H1 (cell line): ENCODE results near the gene SPR. TPM values are rescaled to one million over a fixed set of nuclear protein-coding genes. Genes with fewer than 3 reads are reported as not detected.
A peak's percentile ranks its signal among the peaks of the same experiment; 100 is the strongest.

ENCODE experiments used
- CTCF ChIA-PET: fragments of 300-600 bp; sonication (Branson Sonifier 250); formaldehyde crosslinking; loops from one replicate; lab custom pipeline; 2021; ENCODE audit not compliant: partially characterized antibody; lab: Charles Lee
- POLR2A ChIA-PET: fragments of 300-600 bp; sonication (Branson Sonifier 250); formaldehyde crosslinking; loops from one replicate; lab custom pipeline; 2021; ENCODE audit warnings: inconsistent platforms; ENCODE audit not compliant: partially characterized antibody; lab: Charles Lee
- DNase-seq, 2 experiments: peaks; one replicate each; pipeline versions ENCODE4 v3.0.0 to v3.0.0-alpha.2; 2010 to 2022; ENCODE audit warnings: low spot score in 2 of 2, low read depth in 1 of 2, mixed read lengths in 1 of 2
- FAIRE-seq: peaks from 2 replicates; lab custom pipeline; 2011; peaks lifted over from hg19 to GRCh38; lab: Jason Lieb, UNC
- H2AFZ ChIP-seq: 2 replicates; pipeline ENCODE4 v1.8.1; 2012; ENCODE audit warnings: low read length, inconsistent platforms
- H2AK5ac ChIP-seq: 2 replicates; pipeline ENCODE4 v1.6.1; 2013; ENCODE audit warnings: low read depth, low read length
- H2BK120ac ChIP-seq: replicated peaks from 2 replicates; pipeline ENCODE3; 2013; ENCODE audit warnings: low read depth, low read length, inconsistent platforms
- H2BK12ac ChIP-seq: 2 replicates; pipeline ENCODE4 v1.6.1; 2013; ENCODE audit warnings: low read depth, low read length
- H2BK15ac ChIP-seq: 2 replicates; pipeline ENCODE4 v1.6.1; 2013; ENCODE audit warnings: low read length
- H2BK20ac ChIP-seq: 2 replicates; pipeline ENCODE4 v1.6.1; 2013; ENCODE audit warnings: low read length
- H2BK5ac ChIP-seq: 2 replicates; pipeline ENCODE4 v1.6.1; 2013; ENCODE audit warnings: low read depth, low read length
- H3K14ac ChIP-seq: 2 replicates; pipeline ENCODE4 v1.6.1; 2013; ENCODE audit warnings: inconsistent platforms; ENCODE audit not compliant: insufficient read length
- H3K18ac ChIP-seq: 2 replicates; pipeline ENCODE4 v1.6.1; 2013; ENCODE audit warnings: low read length; ENCODE audit errors: extremely low read depth
- H3K23ac ChIP-seq: 2 replicates; pipeline ENCODE4 v1.6.1; 2013; ENCODE audit warnings: inconsistent platforms; ENCODE audit not compliant: insufficient read length
- H3K23me2 ChIP-seq: 2 replicates; pipeline ENCODE4 v1.6.1; 2013; ENCODE audit warnings: low read depth, low read length
- H3K27ac ChIP-seq: 2 replicates; pipeline ENCODE4 v1.6.1; 2011; ENCODE audit warnings: low read depth, low read length, inconsistent platforms
- H3K27me3 ChIP-seq, 4 experiments: replicated peaks in 1 of 4; 1 replicate in 1 of 4; 2 replicates in 3 of 4; pipeline versions ENCODE4 v1.6.1 to v1.8.1; 2011 to 2013; ENCODE audit warnings: low read length in 3 of 4, mild to moderate bottlenecking in 3 of 4, inconsistent platforms in 2 of 4, mixed read lengths in 2 of 4, moderate library complexity in 1 of 4; ENCODE audit not compliant: control insufficient read depth in 3 of 4, insufficient read depth in 3 of 4; ENCODE audit errors: extremely low read depth in 1 of 4
- H3K36me3 ChIP-seq, 4 experiments: 2 replicates each; pipeline versions ENCODE4 v1.6.1 to v1.8.1; 2011 to 2013; ENCODE audit warnings: mild to moderate bottlenecking in 4 of 4, low read length in 3 of 4, moderate library complexity in 2 of 4, control low read depth in 1 of 4, inconsistent platforms in 1 of 4; ENCODE audit not compliant: insufficient read depth in 4 of 4, control insufficient read depth in 2 of 4
- H3K4ac ChIP-seq: replicated peaks from 2 replicates; pipeline ENCODE3; 2013; ENCODE audit warnings: low read length, low read depth, mixed read lengths, inconsistent platforms; ENCODE audit not compliant: insufficient read length
- H3K4me1 ChIP-seq, 4 experiments: replicated peaks in 1 of 4; 1 replicate in 1 of 4; 2 replicates in 3 of 4; pipeline versions ENCODE4 v1.6.1 to v1.8.1; 2011 to 2013; ENCODE audit warnings: low read length in 3 of 4, inconsistent platforms in 2 of 4, mixed read lengths in 1 of 4; ENCODE audit not compliant: insufficient read depth in 4 of 4, control insufficient read depth in 3 of 4
- H3K4me2 ChIP-seq, 2 experiments: 2 replicates each; pipeline versions ENCODE4 v1.6.1 to v1.8.1; 2011 to 2013; ENCODE audit warnings: low read depth in 2 of 2, low read length in 2 of 2, control low read depth in 1 of 2, inconsistent platforms in 1 of 2, mild to moderate bottlenecking in 1 of 2; ENCODE audit not compliant: insufficient read depth in 1 of 2
- H3K4me3 ChIP-seq, 4 experiments: fragments of 200-600, 300-600 bp in 1 of 4; sonication (generic), shearing (Covaris generic), sonication (Bioruptor Twin) in 1 of 4; 2 replicates each; pipeline versions ENCODE4 v1.5.1 to v1.8.1; 2011 to 2016; ENCODE audit warnings: low read length in 4 of 4, low read depth in 3 of 4, control low read depth in 2 of 4, inconsistent platforms in 2 of 4, mild to moderate bottlenecking in 2 of 4, mixed read lengths in 1 of 4, moderate library complexity in 1 of 4; ENCODE audit not compliant: insufficient read depth in 2 of 4; ENCODE audit errors: extremely low read depth in 1 of 4
- H3K56ac ChIP-seq: replicated peaks from 2 replicates; pipeline ENCODE3; 2013; ENCODE audit warnings: low read depth, mild to moderate bottlenecking, mixed read lengths, low read length, inconsistent platforms; ENCODE audit not compliant: insufficient read length
- H3K79me1 ChIP-seq: 2 replicates; pipeline ENCODE4 v1.6.1; 2013; ENCODE audit warnings: low read depth, low read length, control low read depth
- H3K79me2 ChIP-seq, 2 experiments: 2 replicates each; pipeline versions ENCODE4 v1.6.1 to v1.8.1; 2012 to 2013; ENCODE audit warnings: low read length in 2 of 2, mild to moderate bottlenecking in 2 of 2, inconsistent platforms in 1 of 2; ENCODE audit not compliant: insufficient read depth in 2 of 2, control insufficient read depth in 1 of 2
- H3K9ac ChIP-seq, 4 experiments: replicated peaks in 1 of 4; 1 replicate in 1 of 4; 2 replicates in 3 of 4; pipeline versions ENCODE4 v1.6.1 to v1.8.1; 2011 to 2013; ENCODE audit warnings: low read depth in 3 of 4, low read length in 3 of 4, control low read depth in 2 of 4, mild to moderate bottlenecking in 2 of 4, moderate library complexity in 2 of 4, inconsistent platforms in 1 of 4; ENCODE audit errors: extremely low read depth in 1 of 4
- H3K9me3 ChIP-seq, 2 experiments: 2 replicates each; pipeline versions ENCODE4 v1.6.1 to v1.8.1; 2012 to 2013; ENCODE audit warnings: mild to moderate bottlenecking in 2 of 2, moderate library complexity in 2 of 2, control low read depth in 1 of 2, inconsistent platforms in 1 of 2, low read depth in 1 of 2, low read length in 1 of 2, mixed read lengths in 1 of 2; ENCODE audit not compliant: insufficient read depth in 2 of 2
- H4K20me1 ChIP-seq, 2 experiments: replicated peaks in 1 of 2; 2 replicates each; pipeline versions ENCODE3 to v1.8.1; 2011 to 2013; ENCODE audit warnings: inconsistent platforms in 2 of 2, low read length in 2 of 2, mild to moderate bottlenecking in 1 of 2; ENCODE audit not compliant: insufficient read depth in 2 of 2, control insufficient read depth in 1 of 2
- H4K5ac ChIP-seq: 2 replicates; pipeline ENCODE4 v1.6.1; 2013; ENCODE audit warnings: low read length, low read depth, mixed read lengths, inconsistent platforms; ENCODE audit not compliant: insufficient read length
- H4K8ac ChIP-seq: 2 replicates; pipeline ENCODE4 v1.8.0; 2013; ENCODE audit warnings: mild to moderate bottlenecking, moderate library complexity, low read length, inconsistent platforms; ENCODE audit not compliant: insufficient read depth; ENCODE audit errors: extremely low read depth
- H4K91ac ChIP-seq: replicated peaks from 2 replicates; pipeline ENCODE3; 2013; ENCODE audit warnings: low read length, mixed read lengths, inconsistent platforms; ENCODE audit not compliant: insufficient read length
- ASH2L ChIP-seq: fragments of 200-600, 300-600 bp; sonication (generic); IDR thresholded peaks from one replicate; pipeline ENCODE4 v1.7.1; 2017; ENCODE audit warnings: low read length
- BRCA1 ChIP-seq: IDR thresholded peaks from 2 replicates; pipeline ENCODE4 v1.6.1; 2012; ENCODE audit warnings: low read depth, low read length, improper control_type of control experiment
- CEBPB ChIP-seq: IDR thresholded peaks from 2 replicates; pipeline ENCODE4 v1.6.1; 2012; ENCODE audit warnings: low read depth, low read length
- CREB1 ChIP-seq: IDR thresholded peaks from 2 replicates; pipeline ENCODE4 v1.6.1; 2012; ENCODE audit warnings: inconsistent platforms
- EGR1 ChIP-seq: IDR thresholded peaks from 2 replicates; pipeline ENCODE4 v1.6.1; 2011; ENCODE audit warnings: low read depth, low read length, borderline replicate concordance
- EZH2 ChIP-seq: fragments of 200-600 bp; sonication (generic); IDR thresholded peaks from 2 replicates; pipeline ENCODE4 v1.7.1; 2012; ENCODE audit warnings: low read depth, mild to moderate bottlenecking, moderate library complexity, low read length, inconsistent platforms; ENCODE audit not compliant: severe bottlenecking
- KDM1A ChIP-seq: fragments of 200-600, 300-600 bp; sonication (generic); IDR thresholded peaks from 2 replicates; pipeline ENCODE4 v1.7.1; 2016; ENCODE audit warnings: mild to moderate bottlenecking, low read length, borderline replicate concordance
- SIN3A ChIP-seq, 2 experiments: IDR thresholded peaks in 1 of 2; conservative IDR thresholded peaks in 1 of 2; 2 replicates each; pipeline ENCODE4 v1.6.1; 2011 to 2012; ENCODE audit warnings: low read length in 2 of 2, improper control_type of control experiment in 1 of 2, low read depth in 1 of 2, mild to moderate bottlenecking in 1 of 2
- SUZ12 ChIP-seq: fragments of 200-600 bp; sonication (generic); IDR thresholded peaks from 2 replicates; pipeline ENCODE4 v1.6.1; 2012; ENCODE audit warnings: mild to moderate bottlenecking, inconsistent platforms, low read length, moderate library complexity, mixed read lengths
- TAF1 ChIP-seq: IDR thresholded peaks from 2 replicates; pipeline ENCODE4 v1.6.1; 2011; ENCODE audit warnings: mild to moderate bottlenecking, low read depth, low read length
- TEAD4 ChIP-seq: IDR thresholded peaks from 2 replicates; pipeline ENCODE4 v1.6.1; 2012; ENCODE audit warnings: low read depth, low read length, inconsistent platforms, mixed read lengths
- USF2 ChIP-seq: IDR thresholded peaks from 2 replicates; pipeline ENCODE4 v1.6.1; 2011; ENCODE audit warnings: low read length, improper control_type of control experiment
- WGBS, 2 experiments: shearing (Covaris generic) in 1 of 2; methylation state at CpG; one replicate each; pipeline versions ENCODE4 v1.1.6 to v1.1.7; 2013 to 2015; ENCODE audit warnings: low lambda C conversion rate in 2 of 2, mixed read lengths in 2 of 2, inconsistent platforms in 1 of 2, low coverage in 1 of 2, missing lambda C conversion rate in 1 of 2; ENCODE audit not compliant: insufficient replicate concordance in 2 of 2, insufficient coverage in 1 of 2, insufficient read length in 1 of 2; ENCODE audit errors: extremely low coverage in 1 of 2, missing lambda C conversion rate in 1 of 2; 5-methylcytosine and 5-hydroxymethylcytosine counted together
- polyA plus RNA-seq, 7 experiments: library from polyadenylated mRNA; depleted of rRNA in 3 of 7; stranded (reverse) in 5 of 7; unstranded in 2 of 7; fragments of >200 nt in 5 of 7; fragments of 200-250 nt in 2 of 7; gene quantifications; 1 replicate in 5 of 7; 2 replicates in 1 of 7; 4 replicates in 1 of 7; pipeline versions ENCODE4 v1.2.1 to v1.2.3, GENCODE V29; 2011 to 2013; ENCODE audit warnings: missing spikeins in 2 of 7, mixed read lengths in 2 of 7
- total RNA-seq: library from RNA; stranded (reverse); fragmentation: NEBNext Ultra II Directional; extraction: Animal tissue kit (Norgen Biotek cat#: 25700); gene quantifications from 2 replicates; pipeline ENCODE4 v1.2.1, GENCODE V29; 2021

The SPR gene
- total and polyA plus RNA-seq, 2 of the 8 experiments (the other 6 are each of a cell fraction or from before 2014, with no cell fraction given), result 4.5 to 11.5 TPM

DNA sequence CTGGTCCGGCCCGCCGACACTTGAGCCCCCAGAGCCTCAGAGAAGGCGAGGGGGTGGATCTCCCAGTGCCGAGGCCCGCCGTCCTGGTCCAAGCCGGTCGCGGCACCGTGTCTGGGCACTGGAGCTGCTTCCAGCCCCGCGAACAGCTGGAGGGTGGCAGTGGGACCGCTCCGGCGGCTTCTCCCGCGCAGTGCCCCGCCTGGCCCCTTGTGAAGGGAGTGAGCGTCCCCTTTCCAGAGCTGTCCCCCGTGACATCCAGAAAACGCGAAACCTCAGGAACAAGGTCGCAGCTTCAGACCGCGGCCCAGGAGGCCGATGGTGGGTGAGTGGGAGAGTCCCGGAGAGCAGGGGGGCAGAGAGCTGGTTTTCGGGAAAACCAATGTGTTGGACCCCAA lies 29.5 kb downstream of the SPR start:
- H3K23me2 ChIP-seq, result peaks cover 24% of the 10 kb centered on the region; the same call in 1 of the 2 replicates
- no peak overlapping the region for H2BK20ac ChIP-seq
- 1% methylated on average over 24 of the region's 29 CpGs; no CpG with 5 or more reads in 1 of the 2 experiments for whole genome bisulfite sequencing, 2 experiments
- DNase-seq (peak in 1 of 2 experiments; percentile 80), FAIRE-seq (no peak)
- H3K4ac ChIP-seq, result no peak overlapping the region
- no peak overlapping the region for H3K23ac ChIP-seq
- H2BK12ac ChIP-seq, result peak overlapping the region; percentile 53; the same call in 1 of the 2 replicates
- H2AFZ ChIP-seq, result peak overlapping the region; percentile 91; the same call in 1 of the 2 replicates
- H4K20me1 ChIP-seq, result peaks cover 14 to 15% of the 10 kb centered on the region in 2 experiments
- peaks cover 0 to 6% (median 0%) of the 10 kb centered on the region in 4 experiments; a peak in 1 of 8 replicates for H3K36me3 ChIP-seq
- H3K79me1 ChIP-seq, result no peaks in the 10 kb centered on the region
- H2BK5ac ChIP-seq, result peak overlapping the region; percentile 40; the same call in 1 of the 2 replicates
- H3K18ac ChIP-seq, result peak overlapping the region; percentile 96
- H3K56ac ChIP-seq, result peak overlapping the region; percentile 17
- no peak overlapping the region for H2BK120ac ChIP-seq
- H3K4me1 ChIP-seq, result peaks cover 20 to 53% (median 28%) of the 10 kb centered on the region in 4 experiments
- H3K27me3 ChIP-seq, result peaks cover 82 to 96% (median 89%) of the 10 kb centered on the region in 4 experiments
- H3K4me3 ChIP-seq, result peak overlapping the region; percentile 55 to 70 (median 66)
- no peak overlapping the region for H3K27ac ChIP-seq
- no peak overlapping the region for H2BK15ac ChIP-seq
- H3K4me2 ChIP-seq, result peak overlapping the region; percentile 94 to 97
- no peak overlapping the region for H4K91ac ChIP-seq
- H2AK5ac ChIP-seq, result no peak overlapping the region; the same call in 1 of the 2 replicates
- no peak overlapping the region; a peak in 1 of 7 replicates for H3K9ac ChIP-seq
- H3K14ac ChIP-seq, result no peak overlapping the region
- no peaks in the 10 kb centered on the region for H3K79me2 ChIP-seq
- POLR2A ChIA-PET, result interaction anchor here (1.0 to 2.8 kb wide), 9 partner anchors 10 to 47 kb away, joined by 3 to 21 read pairs (median 4); partner anchors contain the start of gene SPR
- H4K8ac ChIP-seq, result no peak overlapping the region
- CTCF ChIA-PET, result interaction anchor here (0.6 to 24.3 kb wide), 17 partner anchors 8 to 261 kb away, joined by 3 to 497 read pairs (median 4); partner anchors contain the start of gene SPR
- H3K9me3 ChIP-seq, result no peaks in the 10 kb centered on the region
- H4K5ac ChIP-seq, result no peak overlapping the region
- TF ChIP-seq EZH2 (peak; percentile 57), KDM1A (0 out of 2 replicates have a peak, but pooled peaks have one; percentile 3), TEAD4 (no peak), BRCA1 (no peak), SUZ12 (peak; percentile 59; the same call in 1 of the 2 replicates), CEBPB (no peak), EGR1 (no peak), ASH2L (no peak), CREB1 (no peak), USF2 (no peak), SIN3A (conservative IDR thresholded peaks at IDR 0.05 in 1 of 2, IDR thresholded peaks at IDR 0.05 in 1 of 2; ENCODE audit: low read depth in 1 of 2, low read length in 2 of 2) (no peak), TAF1 (no peak)
